Karpas-422 (cell line): ENCODE measurements around the gene IL17RD. TPM values are rescaled to one million over a fixed set of nuclear protein-coding genes. Genes with fewer than 3 reads are reported as not detected.

Experiments used
- DNase-seq: peaks from one replicate; pipeline ENCODE4 v3.0.0-alpha.2; 2015
- H2AFZ ChIP-seq: fragments of 200-600 bp; sonication (generic); 2 replicates; pipeline ENCODE4 v1.6.1; 2014; ENCODE audit warnings: antibody characterized with exemption, low read length, mixed read lengths
- H3K27ac ChIP-seq: fragments of 200-600 bp; sonication (generic); 2 replicates; pipeline ENCODE4 v1.5.1; 2014; ENCODE audit warnings: mild to moderate bottlenecking, low read length, moderate library complexity
- H3K27me3 ChIP-seq: fragments of 200-600 bp; sonication (generic); 2 replicates; pipeline ENCODE4 v1.6.1; 2014; ENCODE audit warnings: low read length, mixed read lengths
- H3K36me3 ChIP-seq: fragments of 200-600 bp; sonication (generic); 2 replicates; pipeline ENCODE4 v1.6.1; 2014; ENCODE audit warnings: low read length, mixed read lengths; ENCODE audit not compliant: insufficient read depth
- H3K4me1 ChIP-seq: fragments of 200-600 bp; sonication (generic); 2 replicates; pipeline ENCODE4 v1.6.1; 2014; ENCODE audit warnings: mild to moderate bottlenecking, low read length, mixed read lengths
- H3K4me2 ChIP-seq: fragments of 200-600 bp; sonication (generic); 2 replicates; pipeline ENCODE4 v1.6.1; 2014; ENCODE audit warnings: low read length, low read depth, mild to moderate bottlenecking; ENCODE audit not compliant: poor library complexity, severe bottlenecking
- H3K4me3 ChIP-seq: fragments of 200-600 bp; sonication (generic); 2 replicates; pipeline ENCODE4 v1.5.1; 2014; ENCODE audit warnings: mild to moderate bottlenecking, antibody characterized with exemption, low read length, mixed read lengths
- H3K79me2 ChIP-seq: fragments of 200-600 bp; sonication (generic); 2 replicates; pipeline ENCODE4 v1.6.1; 2014; ENCODE audit warnings: mild to moderate bottlenecking, low read length, mixed read lengths
- H3K9ac ChIP-seq: fragments of 200-600 bp; sonication (generic); 2 replicates; pipeline ENCODE4 v1.6.0; 2014; ENCODE audit warnings: low read length
- H3K9me2 ChIP-seq: fragments of 200-600 bp; sonication (generic), shearing (Covaris generic); replicated peaks from 2 replicates; pipeline ENCODE4 v1.6.0; 2014; ENCODE audit warnings: mild to moderate bottlenecking, low read length, moderate library complexity; ENCODE audit not compliant: insufficient read depth
- H3K9me3 ChIP-seq: fragments of 300-700, 200-600 bp; sonication (generic); 2 replicates; pipeline ENCODE4 v1.6.1; 2014; ENCODE audit warnings: low read length, mixed read lengths
- H4K20me1 ChIP-seq: fragments of 200-600 bp; sonication (generic); 2 replicates; pipeline ENCODE4 v1.6.1; 2014; ENCODE audit warnings: mild to moderate bottlenecking, antibody characterized with exemption, low read length, low read depth; ENCODE audit not compliant: insufficient read depth
- total RNA-seq: library from RNA; depleted of rRNA; stranded (reverse); fragments of >200 nt; shearing (Covaris generic); gene quantifications from 2 replicates; pipeline ENCODE4 v1.2.3, GENCODE V29; 2014; ENCODE audit warnings: low replicate concordance

Gene IL17RD
- total RNA-seq, 1 experiment from 2014 or later, result 1.2 TPM

- H3K27ac ChIP-seq, result 0 out of 2 replicates have a peak overlapping the region, but pooled peaks have one; percentile 11
- no peaks in the 10 kb centered on the region for H3K9me3 ChIP-seq
- no peak overlapping the region for H3K4me3 ChIP-seq
- H3K4me2 ChIP-seq, result no peak overlapping the region
- no peaks in the 10 kb centered on the region for H4K20me1 ChIP-seq
- H3K9me2 ChIP-seq, result no peaks in the 10 kb centered on the region
- H2AFZ ChIP-seq, result no peak overlapping the region
- no peak overlapping the region for H3K9ac ChIP-seq
- peaks cover 73% of the 10 kb centered on the region for H3K4me1 ChIP-seq
- no peak for DNase-seq
- H3K36me3 ChIP-seq, result no peaks in the 10 kb centered on the region; the same call in 1 of the 2 replicates
- H3K27me3 ChIP-seq, result no peaks in the 10 kb centered on the region
- H3K79me2 ChIP-seq, result no peaks in the 10 kb centered on the region
Measured at GRCh38 chr3:57066471-57066870, 98.7 kb downstream of the IL17RD start.

GRCh38 chr3:57065588-57065987 is 99.6 kb downstream of the IL17RD start:
- Histone ChIP-seq H2AFZ (no peak overlapping the region), H3K9me3 (no peaks in the 10 kb centered on the region), H3K9ac (no peak overlapping the region), H3K4me1 (peaks cover 70% of the 10 kb centered on the region), H4K20me1 (no peaks in the 10 kb centered on the region), H3K27ac (peak overlapping the region; percentile 47), H3K79me2 (no peaks in the 10 kb centered on the region), H3K9me2 (no peaks in the 10 kb centered on the region), H3K27me3 (no peaks in the 10 kb centered on the region), H3K4me2 (no peak overlapping the region), H3K4me3 (no peak overlapping the region), H3K36me3 (no peaks in the 10 kb centered on the region; the same call in 1 of the 2 replicates)
- DNase-seq, result no peak

- H3K79me2 ChIP-seq, result no peaks in the 10 kb centered on the region
- no peak for DNase-seq
- peak overlapping the region; percentile 28 for H3K27ac ChIP-seq
Measured at GRCh38 chr3:57064572-57064971, 100.6 kb downstream of the IL17RD start.

DNA sequence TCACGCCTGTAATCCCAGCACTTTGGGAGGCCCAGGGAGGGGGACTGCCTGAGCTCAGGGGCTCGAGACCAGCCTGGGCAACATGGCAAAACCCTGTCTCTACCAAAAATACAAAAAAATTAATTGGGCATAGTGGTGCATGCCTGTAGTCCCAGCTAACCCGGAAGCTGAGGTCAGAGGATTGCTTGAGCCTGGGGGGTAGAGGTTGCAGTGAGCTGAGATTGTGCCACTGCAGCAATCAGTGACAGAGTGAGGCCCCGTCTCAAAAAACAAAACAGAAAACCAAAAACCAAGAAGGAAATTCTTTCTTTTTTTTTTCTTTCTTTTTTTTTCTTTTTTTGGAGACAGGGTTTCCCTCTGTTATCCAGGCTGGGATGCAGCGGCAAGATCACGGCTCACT is 101.2 kb downstream of the IL17RD start:
- Histone ChIP-seq H4K20me1 (no peaks in the 10 kb centered on the region), H3K36me3 (no peaks in the 10 kb centered on the region), H3K9me2 (no peaks in the 10 kb centered on the region), H3K27ac (peak overlapping the region; percentile 28; the same call in 1 of the 2 replicates), H3K4me1 (peaks cover 58% of the 10 kb centered on the region), H3K4me3 (no peak overlapping the region), H3K79me2 (no peaks in the 10 kb centered on the region), H3K9me3 (no peaks in the 10 kb centered on the region), H3K4me2 (no peak overlapping the region), H3K9ac (no peak overlapping the region), H2AFZ (no peak overlapping the region), H3K27me3 (no peaks in the 10 kb centered on the region)
- DNase-seq, result no peak

More at GRCh38 chr3:57064572-57064971, 100.6 kb downstream of the IL17RD start:
- H3K9me3 ChIP-seq, result no peaks in the 10 kb centered on the region
- H3K4me2 ChIP-seq, result no peak overlapping the region
- H3K36me3 ChIP-seq, result no peaks in the 10 kb centered on the region
- no peak overlapping the region for H3K4me3 ChIP-seq
- H3K4me1 ChIP-seq, result peaks cover 64% of the 10 kb centered on the region
- H2AFZ ChIP-seq, result no peak overlapping the region
- no peak overlapping the region for H3K9ac ChIP-seq
- H3K27me3 ChIP-seq, result no peaks in the 10 kb centered on the region
- H4K20me1 ChIP-seq, result no peaks in the 10 kb centered on the region
- no peaks in the 10 kb centered on the region for H3K9me2 ChIP-seq

DNA sequence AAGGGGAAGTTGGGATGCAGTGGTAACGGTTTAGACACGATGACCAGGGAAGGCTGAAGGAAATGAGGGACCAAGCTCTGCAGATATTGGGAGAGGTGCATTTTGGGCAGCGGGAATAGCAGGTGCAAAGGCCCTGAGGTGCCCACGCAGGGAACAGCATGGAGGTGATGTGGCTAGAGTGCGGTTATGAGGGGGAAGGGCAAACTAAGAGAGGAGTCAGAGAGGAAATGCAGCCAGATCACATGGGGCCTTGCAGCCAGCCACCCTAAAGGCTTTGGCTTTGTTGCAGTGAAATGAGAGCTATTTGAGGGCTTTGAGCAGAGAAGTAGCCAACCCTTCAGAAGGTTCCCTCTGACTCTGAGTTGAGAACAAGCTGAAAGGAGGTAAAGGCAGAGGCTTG is 102.1 kb downstream of the IL17RD start:
- no peak for DNase-seq
- Histone ChIP-seq H3K9me2 (no peaks in the 10 kb centered on the region), H2AFZ (no peak overlapping the region), H3K4me2 (no peak overlapping the region), H3K27ac (no peak overlapping the region), H3K4me3 (no peak overlapping the region), H3K79me2 (no peaks in the 10 kb centered on the region), H3K36me3 (no peaks in the 10 kb centered on the region), H3K27me3 (no peaks in the 10 kb centered on the region), H3K4me1 (peaks cover 51% of the 10 kb centered on the region), H3K9ac (peak overlapping the region; percentile 19; the same call in 1 of the 2 replicates), H3K9me3 (no peaks in the 10 kb centered on the region), H4K20me1 (no peaks in the 10 kb centered on the region)

GRCh38 chr3:57062101-57062631 is 103.0 kb downstream of the IL17RD start:
- DNase-seq, result no peak
- H3K4me1 ChIP-seq, result peaks cover 44% of the 10 kb centered on the region
- no peaks in the 10 kb centered on the region for H3K9me2 ChIP-seq
- no peak overlapping the region for H3K4me3 ChIP-seq
- H3K36me3 ChIP-seq, result no peaks in the 10 kb centered on the region
- H3K9ac ChIP-seq, result 0 out of 2 replicates have a peak overlapping the region, but pooled peaks have one; percentile 18
- H3K4me2 ChIP-seq, result no peak overlapping the region
- no peak overlapping the region for H3K27ac ChIP-seq
- no peaks in the 10 kb centered on the region for H3K79me2 ChIP-seq
- H3K27me3 ChIP-seq, result no peaks in the 10 kb centered on the region
- no peaks in the 10 kb centered on the region for H3K9me3 ChIP-seq
- peak overlapping the region; percentile 39; the same call in 1 of the 2 replicates for H2AFZ ChIP-seq
- H4K20me1 ChIP-seq, result no peaks in the 10 kb centered on the region

- Histone ChIP-seq H3K4me3 (no peak overlapping the region), H3K27me3 (no peaks in the 10 kb centered on the region), H3K9me2 (no peaks in the 10 kb centered on the region), H3K36me3 (no peaks in the 10 kb centered on the region), H2AFZ (no peak overlapping the region), H4K20me1 (no peaks in the 10 kb centered on the region), H3K9me3 (no peaks in the 10 kb centered on the region), H3K9ac (no peak overlapping the region), H3K27ac (no peak overlapping the region), H3K79me2 (no peaks in the 10 kb centered on the region), H3K4me2 (no peak overlapping the region), H3K4me1 (peaks cover 44% of the 10 kb centered on the region)
- no peak for DNase-seq
Measured at GRCh38 chr3:57061556-57061955, 103.6 kb downstream of the IL17RD start.

GRCh38 chr3:57060089-57060821 is 104.9 kb downstream of the IL17RD start, which contains the start of gene SPATA12:
Gene SPATA12 (plus strand): TSS chr3:57060664. CDS start chr3:57073695, 13,031 bp downstream.
- no peaks in the 10 kb centered on the region for H3K79me2 ChIP-seq
- H3K4me1 ChIP-seq, result peaks cover 37% of the 10 kb centered on the region
- no peak within 1 kb of the TSS for H3K9ac ChIP-seq
- no peaks in the 10 kb centered on the region for H3K9me3 ChIP-seq
- no peak within 1 kb of the TSS for H3K4me3 ChIP-seq
- no peaks in the 10 kb centered on the region for H4K20me1 ChIP-seq
- no peaks in the 10 kb centered on the region for H3K27me3 ChIP-seq
- no peak within 1 kb of the TSS for H3K27ac ChIP-seq
- H2AFZ ChIP-seq, result no peak within 1 kb of the TSS
- no peak for DNase-seq
- H3K4me2 ChIP-seq, result no peak within 1 kb of the TSS
- no peaks in the 10 kb centered on the region for H3K36me3 ChIP-seq
- H3K9me2 ChIP-seq, result no peaks in the 10 kb centered on the region
